Kidney epithelial cell (primary cell): ENCODE data around the gene MAPK10. TPM values are rescaled to one million over a fixed set of nuclear protein-coding genes. Genes with fewer than 3 reads are reported as not detected.

Experiments used
- DNase-seq: peaks from one replicate; pipeline ENCODE4 v3.0.0-alpha.2; 2010; ENCODE audit warnings: low read depth
- H3K27me3 ChIP-seq: 2 replicates; pipeline ENCODE4 v1.6.0; 2011; ENCODE audit warnings: low read length; ENCODE audit not compliant: control insufficient read depth, insufficient read depth
- H3K36me3 ChIP-seq: 2 replicates; pipeline ENCODE4 v1.5.1; 2011; ENCODE audit warnings: low read length; ENCODE audit not compliant: control insufficient read depth, insufficient read depth
- H3K4me3 ChIP-seq: 2 replicates; pipeline ENCODE4 v1.5.1; 2011; ENCODE audit warnings: low read depth, mild to moderate bottlenecking, control low read depth, low read length
- total RNA-seq: library from RNA; depleted of rRNA; stranded (reverse); fragments of >200 nt; gene quantifications from 2 replicates; pipeline ENCODE4 v1.2.3, GENCODE V29; 2015
- TF ChIP-seq, protein P1 (sequence below): IDR thresholded peaks from 2 replicates; pipeline ENCODE4 v1.5.1; 2011; ENCODE audit warnings: mild to moderate bottlenecking, moderate library complexity, low read length, control low read depth, inconsistent platforms; ENCODE audit not compliant: insufficient read depth, poor library complexity, severe bottlenecking

Gene MAPK10
- total RNA-seq, 1 donor from 2014 or later: 2.7 TPM

DNA sequence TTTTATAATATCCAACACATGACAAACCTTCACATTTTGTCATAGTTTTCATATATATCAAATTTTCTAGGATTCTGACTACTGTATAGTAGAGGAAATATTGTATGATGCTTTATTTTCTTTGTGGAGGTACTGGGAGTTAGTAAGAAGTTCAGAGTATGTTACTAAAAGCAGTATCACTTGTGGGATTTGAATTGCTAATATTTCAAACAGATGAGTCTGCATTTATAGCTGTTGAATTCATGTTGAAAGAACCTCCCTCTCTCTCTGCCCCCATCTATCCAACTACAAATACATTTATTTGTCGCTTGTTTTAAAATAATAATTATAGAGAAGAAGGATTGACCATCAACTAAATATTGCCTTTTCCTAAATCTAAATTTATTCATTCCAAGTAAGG lies 29.8 kb upstream of the MAPK10 start:
- no peak for DNase-seq
- Histone ChIP-seq H3K36me3 (no peaks in the 10 kb centered on the region), H3K27me3 (no peaks in the 10 kb centered on the region), H3K4me3 (no peak overlapping the region)
- TF ChIP-seq, protein P1, sequence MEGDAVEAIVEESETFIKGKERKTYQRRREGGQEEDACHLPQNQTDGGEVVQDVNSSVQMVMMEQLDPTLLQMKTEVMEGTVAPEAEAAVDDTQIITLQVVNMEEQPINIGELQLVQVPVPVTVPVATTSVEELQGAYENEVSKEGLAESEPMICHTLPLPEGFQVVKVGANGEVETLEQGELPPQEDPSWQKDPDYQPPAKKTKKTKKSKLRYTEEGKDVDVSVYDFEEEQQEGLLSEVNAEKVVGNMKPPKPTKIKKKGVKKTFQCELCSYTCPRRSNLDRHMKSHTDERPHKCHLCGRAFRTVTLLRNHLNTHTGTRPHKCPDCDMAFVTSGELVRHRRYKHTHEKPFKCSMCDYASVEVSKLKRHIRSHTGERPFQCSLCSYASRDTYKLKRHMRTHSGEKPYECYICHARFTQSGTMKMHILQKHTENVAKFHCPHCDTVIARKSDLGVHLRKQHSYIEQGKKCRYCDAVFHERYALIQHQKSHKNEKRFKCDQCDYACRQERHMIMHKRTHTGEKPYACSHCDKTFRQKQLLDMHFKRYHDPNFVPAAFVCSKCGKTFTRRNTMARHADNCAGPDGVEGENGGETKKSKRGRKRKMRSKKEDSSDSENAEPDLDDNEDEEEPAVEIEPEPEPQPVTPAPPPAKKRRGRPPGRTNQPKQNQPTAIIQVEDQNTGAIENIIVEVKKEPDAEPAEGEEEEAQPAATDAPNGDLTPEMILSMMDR: no peak

DNA sequence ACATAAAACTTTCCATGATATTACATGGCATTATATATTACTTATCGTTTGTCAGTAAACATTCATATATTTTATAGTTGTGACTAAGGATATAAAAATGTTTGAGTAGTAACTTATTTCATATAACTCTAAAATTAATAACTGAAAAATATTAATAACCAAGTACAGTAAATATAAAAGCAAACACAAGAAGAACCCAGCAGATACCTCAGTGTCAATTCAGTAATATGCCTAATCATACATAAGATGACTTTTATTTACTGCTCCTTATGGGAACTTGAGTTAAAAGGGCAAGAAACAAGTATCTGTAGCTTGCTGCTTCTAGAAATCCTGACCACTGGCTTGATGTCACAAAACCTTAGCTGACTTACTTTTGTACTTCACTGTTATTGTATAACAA lies 28.4 kb upstream of the MAPK10 start:
- DNase-seq: no peak
- TF ChIP-seq, protein P1: no peak
- Histone ChIP-seq H3K27me3 (no peaks in the 10 kb centered on the region), H3K36me3 (no peaks in the 10 kb centered on the region), H3K4me3 (no peak overlapping the region)

DNA sequence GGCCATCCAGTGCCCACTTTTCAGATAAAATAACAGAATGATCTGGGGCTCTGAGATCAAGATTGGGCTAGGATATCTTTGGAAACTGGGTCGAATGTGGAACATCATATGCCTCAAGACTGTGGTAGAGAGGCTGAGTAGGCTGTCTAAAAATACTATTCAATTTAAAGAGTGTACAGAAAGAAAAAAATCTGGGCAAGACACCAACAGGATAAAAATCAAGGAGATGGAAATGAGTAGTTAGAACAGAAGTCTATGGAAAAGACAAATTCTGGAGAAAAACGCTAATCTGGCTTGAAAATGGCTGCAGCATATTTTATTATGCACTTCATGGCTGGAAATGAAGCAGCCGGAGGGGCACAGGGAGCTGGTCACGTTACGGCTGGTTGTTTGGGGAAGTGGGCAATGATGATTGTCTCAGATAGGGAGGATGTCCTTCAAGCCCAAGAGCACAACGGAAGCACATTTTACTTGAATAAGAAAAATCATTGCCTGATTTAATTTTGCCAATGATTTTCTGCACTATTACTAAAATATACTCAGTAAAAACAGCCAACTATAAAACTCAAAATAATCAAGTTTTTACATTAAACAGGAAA lies 27.1 kb upstream of the MAPK10 start:
- no peak overlapping the region for H3K4me3 ChIP-seq
- no peaks in the 10 kb centered on the region for H3K36me3 ChIP-seq
- no peaks in the 10 kb centered on the region for H3K27me3 ChIP-seq
- TF ChIP-seq, protein P1: no peak
- no peak for DNase-seq

DNA sequence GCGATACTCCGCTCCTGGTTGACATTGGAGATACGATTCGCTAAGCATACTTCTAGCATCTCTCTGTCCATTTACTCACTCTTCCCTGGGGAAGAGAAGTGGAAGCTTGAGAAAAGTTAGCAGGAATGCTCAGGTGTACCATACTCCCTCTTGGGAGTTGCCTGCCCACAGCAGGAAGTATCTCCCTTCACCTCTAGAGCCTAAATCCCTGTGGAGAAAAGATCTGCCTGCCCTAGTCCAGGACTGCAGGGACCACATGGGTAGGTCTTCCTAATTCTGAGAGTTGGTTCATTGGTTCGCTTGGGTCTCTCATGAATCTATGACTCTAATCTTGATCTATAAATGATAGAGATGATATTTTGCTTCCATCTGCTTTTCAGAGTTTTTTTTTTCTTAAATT lies 26.3 kb upstream of the MAPK10 start:
- no peak for DNase-seq
- Histone ChIP-seq H3K36me3 (no peaks in the 10 kb centered on the region), H3K4me3 (no peak overlapping the region), H3K27me3 (no peaks in the 10 kb centered on the region)
- TF ChIP-seq, protein P1: no peak

DNA sequence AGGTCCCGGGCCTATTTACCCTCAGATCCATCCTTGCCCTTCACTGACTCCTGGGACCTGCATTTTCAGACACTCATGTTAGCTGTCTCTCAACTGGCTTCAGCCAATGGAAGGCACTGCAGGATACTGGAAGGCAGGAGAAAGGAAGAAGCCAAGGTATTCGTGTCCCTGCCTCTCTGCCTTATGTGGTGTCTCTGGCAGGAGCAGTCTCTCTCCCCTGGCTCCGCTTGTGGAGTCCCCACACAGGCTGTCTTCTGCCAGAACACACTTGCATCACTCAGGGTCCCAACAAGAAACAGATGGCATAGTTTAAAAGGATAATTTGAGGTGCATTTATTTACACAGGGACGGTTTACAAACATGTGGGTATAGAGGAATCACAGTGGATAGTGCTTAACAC lies 21.6 kb upstream of the MAPK10 start:
- no peak for DNase-seq
- H3K36me3 ChIP-seq: no peaks in the 10 kb centered on the region
- H3K4me3 ChIP-seq: no peak overlapping the region
- TF ChIP-seq, protein P1: no peak
- no peaks in the 10 kb centered on the region for H3K27me3 ChIP-seq

DNA sequence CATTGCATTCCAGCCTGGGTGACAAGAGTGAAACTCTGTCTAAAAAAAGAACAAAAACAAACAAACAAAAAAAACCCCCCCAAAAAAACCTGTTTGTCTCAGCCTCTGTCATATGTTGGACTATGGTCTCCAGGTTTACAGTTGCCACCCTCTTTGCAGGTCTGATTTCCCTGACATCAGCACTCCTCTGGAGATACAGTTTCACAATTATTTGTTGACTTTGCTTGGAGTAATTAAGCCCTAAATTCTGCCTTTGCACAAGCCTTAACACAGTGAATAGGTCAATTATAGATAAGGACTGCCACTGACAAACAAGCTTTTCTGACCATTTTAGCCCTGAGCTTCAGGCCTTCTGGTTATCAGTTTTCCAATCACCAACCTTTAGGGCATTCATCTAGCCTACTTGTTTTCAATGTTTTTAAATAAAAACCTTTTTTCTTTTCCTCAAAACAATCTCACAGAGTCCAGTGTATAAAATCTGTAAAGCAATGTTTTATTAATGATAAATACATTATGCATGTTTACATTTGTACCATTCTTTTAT lies 20.4 kb upstream of the MAPK10 start:
- Histone ChIP-seq H3K4me3 (no peak overlapping the region), H3K36me3 (no peaks in the 10 kb centered on the region), H3K27me3 (no peaks in the 10 kb centered on the region)
- no peak for DNase-seq
- TF ChIP-seq, protein P1: no peak
